HUES48 (cell line): ENCODE measurements around the gene LCN12.
A peak's percentile ranks its signal among the peaks of the same experiment; 100 is the strongest.

Experiments
- H3K27ac ChIP-seq: one replicate; pipeline ENCODE4 v1.7.0; 2013; ENCODE audit warnings: low read depth, low read length, inconsistent platforms
- H3K27me3 ChIP-seq: 2 replicates; pipeline ENCODE4 v1.6.1; 2013; ENCODE audit warnings: mild to moderate bottlenecking, low read length; ENCODE audit not compliant: control insufficient read depth, insufficient read depth
- H3K36me3 ChIP-seq: 2 replicates; pipeline ENCODE4 v1.6.1; 2013; ENCODE audit warnings: low read length; ENCODE audit not compliant: control insufficient read depth, insufficient read depth
- H3K4me1 ChIP-seq: 2 replicates; pipeline ENCODE4 v1.6.1; 2013; ENCODE audit warnings: mild to moderate bottlenecking, low read length; ENCODE audit not compliant: control insufficient read depth, insufficient read depth
- H3K4me3 ChIP-seq: 2 replicates; pipeline ENCODE4 v1.5.1; 2013; ENCODE audit warnings: mild to moderate bottlenecking, low read depth, low read length
- H3K9ac ChIP-seq: 2 replicates; pipeline ENCODE4 v1.6.1; 2013; ENCODE audit warnings: mild to moderate bottlenecking, low read depth, low read length, moderate library complexity
- H3K9me3 ChIP-seq: 2 replicates; pipeline ENCODE4 v1.6.1; 2013; ENCODE audit warnings: low read length; ENCODE audit not compliant: control insufficient read depth, insufficient read depth

LCN12 gene

GRCh38 chr9:136947028-136947891 is 4.8 kb upstream of the LCN12 start:
- Histone ChIP-seq H3K27me3 (no peaks in the 10 kb centered on the region), H3K27ac (no peak overlapping the region), H3K9me3 (no peaks in the 10 kb centered on the region), H3K36me3 (peaks cover 4% of the 10 kb centered on the region), H3K4me3 (no peak overlapping the region), H3K4me1 (peaks cover 12% of the 10 kb centered on the region), H3K9ac (no peak overlapping the region)

DNA sequence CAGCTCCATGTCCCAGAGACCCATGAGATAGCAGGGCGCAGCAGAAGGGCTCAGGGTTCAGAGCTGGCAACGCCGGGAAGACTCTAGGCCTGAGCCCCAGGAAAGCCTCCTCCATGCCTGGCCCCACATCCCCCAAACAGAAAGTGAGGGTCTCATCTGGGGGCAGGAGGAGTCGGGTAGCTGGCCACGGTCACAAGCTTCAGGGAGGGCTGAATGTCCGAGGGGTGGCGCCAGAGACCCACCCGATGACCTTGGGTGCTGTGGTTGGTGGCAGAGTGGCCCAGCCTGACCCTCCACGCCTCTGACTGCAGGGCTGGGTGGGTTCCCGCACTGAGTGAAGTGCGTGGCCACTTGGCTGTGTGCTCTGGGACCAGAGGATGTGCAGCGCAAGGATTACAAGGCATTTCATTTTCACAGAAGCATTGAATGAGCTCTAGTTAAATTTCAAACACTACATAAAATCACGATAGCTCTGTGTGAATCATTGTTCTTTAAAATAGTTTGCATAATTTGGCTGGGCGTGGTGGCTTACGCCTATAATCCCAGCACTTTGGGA is 4.0 kb upstream of the LCN12 start:
- no peak overlapping the region for H3K27ac ChIP-seq
- H3K9ac ChIP-seq, result no peak overlapping the region
- H3K4me1 ChIP-seq, result peaks cover 12% of the 10 kb centered on the region
- H3K9me3 ChIP-seq, result no peaks in the 10 kb centered on the region
- H3K36me3 ChIP-seq, result no peaks in the 10 kb centered on the region
- H3K27me3 ChIP-seq, result no peaks in the 10 kb centered on the region
- H3K4me3 ChIP-seq, result no peak overlapping the region

DNA sequence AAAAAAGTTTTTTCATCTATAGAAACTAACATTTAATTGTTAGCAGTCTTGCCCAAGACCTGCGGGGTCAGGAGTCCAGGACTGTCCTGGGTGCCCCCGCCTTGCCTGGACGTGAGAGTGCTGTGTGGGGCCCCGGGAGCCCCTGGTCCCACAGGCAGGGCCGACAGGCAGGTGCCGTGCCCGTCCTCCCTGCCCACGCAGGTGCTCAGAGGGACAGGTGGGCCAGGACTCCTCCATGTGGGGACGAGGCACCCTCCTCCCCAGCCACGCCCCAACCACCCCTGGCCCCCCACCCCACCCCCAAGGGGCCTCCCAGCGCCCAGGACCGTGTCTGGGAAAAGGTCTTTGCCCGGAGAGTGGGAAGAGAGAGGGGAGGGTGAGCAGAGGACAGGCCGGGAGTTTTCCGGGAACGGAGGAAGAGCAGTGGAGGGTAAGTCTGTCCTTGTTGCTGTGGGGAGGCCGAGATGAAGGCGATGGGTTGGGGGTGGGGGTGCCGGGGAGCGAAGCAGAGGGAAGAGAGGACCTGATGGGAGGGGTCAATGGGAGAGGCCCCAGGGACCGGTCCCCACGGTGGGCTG is 2.7 kb upstream of the LCN12 start:
- peak overlapping the region; percentile 47 for H3K27ac ChIP-seq
- no peaks in the 10 kb centered on the region for H3K27me3 ChIP-seq
- peaks cover 12% of the 10 kb centered on the region for H3K4me1 ChIP-seq
- peak overlapping the region; percentile 44; the same call in 1 of the 2 replicates for H3K9ac ChIP-seq
- peak overlapping the region; percentile 62 for H3K4me3 ChIP-seq
- H3K36me3 ChIP-seq, result no peaks in the 10 kb centered on the region
- no peaks in the 10 kb centered on the region for H3K9me3 ChIP-seq

- Histone ChIP-seq H3K9me3 (no peaks in the 10 kb centered on the region), H3K27ac (peak overlapping the region; percentile 70), H3K4me3 (peak overlapping the region; percentile 62), H3K4me1 (peaks cover 12% of the 10 kb centered on the region), H3K36me3 (no peaks in the 10 kb centered on the region), H3K9ac (peak overlapping the region; percentile 58), H3K27me3 (no peaks in the 10 kb centered on the region)
Measured at GRCh38 chr9:136949817-136950655, 2.0 kb upstream of the LCN12 start.

DNA sequence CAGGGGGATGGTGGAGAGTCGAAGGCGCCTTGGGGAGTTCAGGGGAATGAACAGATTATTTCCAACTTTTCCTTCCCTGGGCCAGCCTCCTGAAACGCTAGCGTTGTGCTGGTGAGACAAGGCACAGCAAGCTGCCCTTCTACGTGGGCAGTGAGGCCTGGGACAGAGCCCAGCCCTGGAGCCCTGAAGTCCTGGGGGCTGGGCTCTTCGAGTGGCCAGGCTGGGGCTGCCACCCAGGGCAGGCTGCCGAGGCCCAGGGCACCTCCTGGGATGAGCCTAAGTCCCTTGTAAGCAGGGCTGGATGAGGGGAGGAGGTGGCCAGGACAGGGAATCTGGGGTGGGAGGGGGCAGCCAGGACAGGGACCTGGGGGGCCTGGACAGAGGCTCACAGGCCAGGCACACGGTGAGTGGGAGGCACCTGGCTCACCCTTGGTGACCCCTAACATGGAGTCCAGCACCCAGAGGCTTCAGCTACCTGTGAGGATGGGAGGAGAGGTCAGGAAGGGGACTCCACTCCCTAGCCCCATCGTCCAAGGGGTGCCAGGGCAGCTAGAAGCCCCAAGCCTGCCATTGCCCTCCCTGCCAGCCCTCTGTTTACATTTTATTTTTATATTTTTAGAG is 1.3 kb upstream of the LCN12 start:
- Histone ChIP-seq H3K27ac (peak overlapping the region; percentile 70), H3K27me3 (no peaks in the 10 kb centered on the region), H3K9ac (peak overlapping the region; percentile 58), H3K36me3 (no peaks in the 10 kb centered on the region), H3K4me3 (peak overlapping the region; percentile 62), H3K4me1 (peaks cover 12% of the 10 kb centered on the region), H3K9me3 (no peaks in the 10 kb centered on the region)

DNA sequence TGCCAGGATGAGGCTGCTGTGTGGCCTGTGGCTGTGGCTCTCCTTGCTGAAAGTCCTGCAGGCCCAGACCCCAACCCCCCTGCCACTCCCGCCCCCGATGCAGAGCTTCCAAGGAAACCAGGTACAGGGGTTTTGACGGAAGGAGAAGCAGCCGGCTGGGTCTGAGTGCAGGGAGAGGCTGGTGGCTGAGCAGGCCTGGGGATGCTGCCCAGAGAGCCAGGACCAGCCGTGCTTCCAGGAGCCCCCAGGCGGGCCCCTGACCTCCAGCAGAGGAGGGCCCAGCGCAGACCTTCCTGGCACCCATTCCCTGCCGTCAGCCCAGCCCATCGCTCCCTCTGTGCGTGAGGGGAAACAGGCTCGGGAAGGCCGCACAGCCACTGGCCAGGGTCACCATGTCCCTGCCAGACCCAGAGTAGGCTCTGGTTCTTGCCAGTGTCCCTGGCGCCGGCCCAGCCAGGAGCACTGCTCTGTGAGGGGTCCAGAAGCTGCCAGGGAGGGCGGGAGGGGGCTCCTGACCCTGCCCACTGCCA is 313 bp downstream of the LCN12 start:
- no peaks in the 10 kb centered on the region for H3K9me3 ChIP-seq
- H3K36me3 ChIP-seq, result no peaks in the 10 kb centered on the region
- H3K9ac ChIP-seq, result no peak overlapping the region
- H3K4me1 ChIP-seq, result peaks cover 12% of the 10 kb centered on the region
- no peak overlapping the region for H3K27ac ChIP-seq
- H3K4me3 ChIP-seq, result no peak overlapping the region
- H3K27me3 ChIP-seq, result no peaks in the 10 kb centered on the region

GRCh38 chr9:136952876-136953770 is 1.1 kb downstream of the LCN12 start:
- peaks cover 7% of the 10 kb centered on the region for H3K4me1 ChIP-seq
- H3K27ac ChIP-seq, result no peak overlapping the region
- no peak overlapping the region for H3K4me3 ChIP-seq

DNA sequence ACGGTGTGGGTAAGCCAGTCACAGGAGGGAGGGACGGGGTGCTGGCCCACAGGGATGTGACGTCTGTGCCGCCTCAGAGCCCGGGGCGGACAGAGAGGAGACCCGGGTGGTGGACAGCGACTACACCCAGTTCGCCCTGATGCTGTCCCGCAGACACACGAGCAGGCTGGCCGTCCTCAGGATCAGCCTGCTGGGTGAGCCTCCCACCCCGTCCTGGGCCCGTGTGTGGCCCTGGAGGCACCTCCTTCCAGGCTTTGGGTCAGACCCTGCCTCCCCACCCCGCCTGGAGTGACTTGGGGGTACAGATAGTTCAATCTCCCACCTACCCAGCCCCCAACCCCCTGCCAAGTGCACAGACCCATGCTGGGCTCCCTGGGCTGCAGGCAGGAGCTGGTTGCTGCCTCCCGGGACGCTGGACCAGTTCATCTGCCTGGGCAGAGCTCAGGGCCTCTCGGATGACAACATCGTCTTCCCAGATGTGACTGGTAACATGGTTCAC is 1.7 kb downstream of the LCN12 start:
- Histone ChIP-seq H3K27me3 (no peaks in the 10 kb centered on the region), H3K9me3 (no peaks in the 10 kb centered on the region), H3K4me3 (no peak overlapping the region), H3K9ac (no peak overlapping the region), H3K36me3 (no peaks in the 10 kb centered on the region), H3K4me1 (peaks cover 7% of the 10 kb centered on the region), H3K27ac (no peak overlapping the region)

More at GRCh38 chr9:136952876-136953770, 1.1 kb downstream of the LCN12 start:
- Histone ChIP-seq H3K27me3 (no peaks in the 10 kb centered on the region), H3K9me3 (no peaks in the 10 kb centered on the region), H3K9ac (no peak overlapping the region), H3K36me3 (no peaks in the 10 kb centered on the region)

DNA sequence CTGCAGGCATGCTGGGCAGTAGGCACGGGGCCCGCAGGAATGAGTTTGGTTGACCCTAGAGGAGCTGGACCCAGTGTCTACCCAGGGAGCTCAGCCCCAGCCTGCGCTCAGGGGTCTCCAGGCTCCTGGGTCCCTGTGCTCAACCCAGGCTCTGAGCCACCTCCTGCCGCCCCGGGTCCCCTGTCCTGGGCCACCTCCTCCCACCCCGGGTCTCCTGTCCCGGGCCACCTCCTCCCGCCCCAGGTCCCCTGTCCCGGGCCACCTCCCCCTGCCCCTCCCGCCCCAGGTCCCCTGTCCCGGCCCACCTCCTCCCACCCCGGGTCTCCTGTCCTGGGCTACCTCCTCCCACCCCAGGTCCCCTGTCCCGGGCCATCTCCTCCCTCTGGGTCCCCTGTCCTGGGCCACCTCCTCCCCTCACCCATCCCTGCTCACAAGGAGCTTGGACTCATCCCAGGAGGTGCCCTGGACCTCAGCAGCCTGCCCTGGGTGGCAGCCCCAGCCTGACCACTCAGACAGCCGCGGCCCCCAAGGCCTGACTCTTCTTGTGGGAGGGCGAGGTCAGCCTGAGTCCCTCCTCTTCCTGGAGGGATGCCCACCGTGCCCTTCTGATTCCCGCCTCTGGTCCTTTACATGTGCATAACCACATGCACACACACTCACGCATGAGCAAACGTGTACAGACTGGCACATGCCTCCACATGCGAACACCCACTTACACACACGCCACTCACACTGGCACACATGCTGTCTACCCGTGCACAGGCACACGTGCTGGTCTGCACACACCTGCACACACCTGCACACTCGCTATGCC is 2.4 kb downstream of the LCN12 start:
- no peak overlapping the region for H3K9ac ChIP-seq
- H3K36me3 ChIP-seq, result no peaks in the 10 kb centered on the region
- H3K27ac ChIP-seq, result no peak overlapping the region
- H3K4me1 ChIP-seq, result peaks cover 7% of the 10 kb centered on the region
- no peaks in the 10 kb centered on the region for H3K9me3 ChIP-seq
- no peak overlapping the region for H3K4me3 ChIP-seq
- H3K27me3 ChIP-seq, result no peaks in the 10 kb centered on the region
